Skeletal muscle cell (primary cell): ENCODE data around the gene NUSAP1.
A peak's percentile ranks its signal among the peaks of the same experiment; 100 is the strongest.
"Not testable (repeated sequence)": the region's sequence is repeated elsewhere in the genome, so short reads cannot be mapped to it uniquely, and the experiment has no call there.

Experiments
- DNase-seq: peaks from one replicate; pipeline ENCODE4 v3.0.0-alpha.2; 2010; ENCODE audit warnings: low read depth
- H3K4me3 ChIP-seq: 2 replicates; pipeline ENCODE4 v1.5.1; 2011; ENCODE audit warnings: low read depth, mild to moderate bottlenecking, control low read depth, low read length, moderate library complexity

Gene NUSAP1

GRCh38 chr15:41332194-41333025, at the start of gene NUSAP1, which contains the start of gene OIP5:
Gene NUSAP1, plus strand, starts transcription at chr15:41332881. Its CDS starts 77 bp downstream, at chr15:41332958.
Gene OIP5, minus strand, starts transcription at chr15:41332591. Its CDS starts 30 bp downstream, at chr15:41332561.
- DNase-seq, result peak; percentile 98
- H3K4me3 ChIP-seq, result peak within 1 kb of the TSS; percentile 95

GRCh38 chr15:41282980-41283652, 49.6 kb upstream of the NUSAP1 start:
- not testable (repeated sequence) for DNase-seq
- H3K4me3 ChIP-seq, result peak overlapping the region; percentile 93

GRCh38 chr15:41283653-41284426, 48.8 kb upstream of the NUSAP1 start:
- H3K4me3 ChIP-seq, result peak overlapping the region; percentile 93
- DNase-seq, result peak; percentile 97

- no peak for DNase-seq
These were observed 48.1 kb upstream of the NUSAP1 start for GRCh38 chr15:41284427-41285177.

GRCh38 chr15:41285285-41285684, 47.4 kb upstream of the NUSAP1 start:
- DNase-seq, result no peak

More at GRCh38 chr15:41284427-41285177, 48.1 kb upstream of the NUSAP1 start:
- peak overlapping the region; percentile 93 for H3K4me3 ChIP-seq

GRCh38 chr15:41286665-41287333, 45.9 kb upstream of the NUSAP1 start:
- DNase-seq, result no peak
- H3K4me3 ChIP-seq, result no peak overlapping the region

More at GRCh38 chr15:41285285-41285684, 47.4 kb upstream of the NUSAP1 start:
- peak overlapping the region; percentile 93 for H3K4me3 ChIP-seq

- no peak for DNase-seq
- no peak overlapping the region for H3K4me3 ChIP-seq
These were observed 44.2 kb upstream of the NUSAP1 start for GRCh38 chr15:41288464-41288863.

- DNase-seq, result no peak
- H3K4me3 ChIP-seq, result no peak overlapping the region
These were observed 42.7 kb upstream of the NUSAP1 start for GRCh38 chr15:41289953-41290352.

GRCh38 chr15:41291065-41291631, 41.5 kb upstream of the NUSAP1 start:
- no peak overlapping the region for H3K4me3 ChIP-seq
- no peak for DNase-seq

GRCh38 chr15:41292521-41292920, 40.2 kb upstream of the NUSAP1 start:
- no peak for DNase-seq
- H3K4me3 ChIP-seq, result no peak overlapping the region

GRCh38 chr15:41301139-41301538, 31.5 kb upstream of the NUSAP1 start:
- DNase-seq, H3K4me3 ChIP-seq: not testable (repeated sequence)

GRCh38 chr15:41301587-41301986, 31.1 kb upstream of the NUSAP1 start:
- no peak for DNase-seq

GRCh38 chr15:41304149-41304770, 28.4 kb upstream of the NUSAP1 start:
- H3K4me3 ChIP-seq, result no peak overlapping the region
- DNase-seq, result no peak

More at GRCh38 chr15:41301587-41301986, 31.1 kb upstream of the NUSAP1 start:
- H3K4me3 ChIP-seq, result no peak overlapping the region

- H3K4me3 ChIP-seq, result no peak overlapping the region
- no peak for DNase-seq
These were observed 25.0 kb upstream of the NUSAP1 start for GRCh38 chr15:41307679-41308078.

GRCh38 chr15:41309226-41309905, 23.3 kb upstream of the NUSAP1 start:
- no peak overlapping the region for H3K4me3 ChIP-seq

GRCh38 chr15:41320805-41321330, 11.8 kb upstream of the NUSAP1 start:
- H3K4me3 ChIP-seq, DNase-seq: not testable (repeated sequence)

More at GRCh38 chr15:41309226-41309905, 23.3 kb upstream of the NUSAP1 start:
- no peak for DNase-seq

- no peak overlapping the region for H3K4me3 ChIP-seq
- no peak for DNase-seq
These were observed 9.1 kb upstream of the NUSAP1 start for GRCh38 chr15:41323611-41324010.
